Smooth muscle cell (in vitro differentiated cells): ENCODE data around the gene CNTNAP2. TPM values are rescaled to one million over a fixed set of nuclear protein-coding genes. Genes with fewer than 3 reads are reported as not detected.
"Not testable (repeated sequence)": the region's sequence is repeated elsewhere in the genome, so short reads cannot be mapped to it uniquely, and the experiment has no call there.

Experiments used
- DNase-seq: peaks from one replicate; lab custom pipeline; 2025; ENCODE audit not compliant: unreplicated experiment; lab: John Stamatoyannopoulos, UW
- H2AFZ ChIP-seq: fragments of 200-600 bp; sonication (generic); 2 replicates; pipeline ENCODE4 v1.6.0; 2016; ENCODE audit warnings: antibody characterized with exemption, low read depth, mild to moderate bottlenecking
- H3F3A ChIP-seq: fragments of 200-600 bp; sonication (generic); 2 replicates; pipeline ENCODE4 v1.6.0; 2017; ENCODE audit warnings: antibody characterized with exemption, low read depth
- H3K27ac ChIP-seq: fragments of 200-600 bp; sonication (generic); 2 replicates; pipeline ENCODE4 v1.5.1; 2016; ENCODE audit warnings: low read depth, mild to moderate bottlenecking
- H3K27me3 ChIP-seq: fragments of 200-600 bp; sonication (generic); 2 replicates; pipeline ENCODE4 v1.6.1; 2016; ENCODE audit warnings: low read depth, mild to moderate bottlenecking
- H3K36me3 ChIP-seq: fragments of 200-600 bp; sonication (generic); 2 replicates; pipeline ENCODE4 v1.5.1; 2016; ENCODE audit warnings: low read depth
- H3K4me1 ChIP-seq: fragments of 200-600 bp; sonication (generic); 2 replicates; pipeline ENCODE4 v1.5.1; 2016; ENCODE audit warnings: low read depth
- H3K4me2 ChIP-seq: fragments of 200-600 bp; sonication (generic); 2 replicates; pipeline ENCODE4 v1.6.0; 2016; ENCODE audit warnings: mild to moderate bottlenecking
- H3K4me3 ChIP-seq: fragments of 200-600 bp; sonication (generic); 2 replicates; pipeline ENCODE4 v1.5.1; 2016; ENCODE audit warnings: mild to moderate bottlenecking
- H3K79me2 ChIP-seq: fragments of 200-600 bp; sonication (generic); 2 replicates; pipeline ENCODE4 v1.6.0; 2016; ENCODE audit warnings: low read depth, mild to moderate bottlenecking
- H3K9ac ChIP-seq: fragments of 200-600 bp; sonication (generic); 2 replicates; pipeline ENCODE4 v1.6.0; 2016; ENCODE audit warnings: low read depth
- H3K9me3 ChIP-seq: fragments of 200-600 bp; sonication (generic); replicated peaks from 2 replicates; pipeline ENCODE4 v1.5.1; 2016; ENCODE audit warnings: low read depth
- H4K20me1 ChIP-seq: fragments of 200-600 bp; sonication (generic); 2 replicates; pipeline ENCODE4 v1.6.0; 2016; ENCODE audit warnings: low read depth
- WGBS: methylation state at CpG from one replicate; pipeline ENCODE4 v1.1.7; 2016; ENCODE audit warnings: low lambda C conversion rate; 5-methylcytosine and 5-hydroxymethylcytosine counted together
- polyA plus RNA-seq: library from polyadenylated mRNA; unstranded; fragments of >200 nt; fragmentation: Nextera tagmentation; extraction: Ambion mirVana; gene quantifications from 2 replicates; pipeline ENCODE4 v1.2.1, GENCODE V29; 2016
- total RNA-seq: library from RNA; depleted of rRNA; stranded (reverse); fragments of >200 nt; gene quantifications from 2 replicates; pipeline ENCODE4 v1.2.3, GENCODE V29; 2014
- TF ChIP-seq, protein P1 (sequence below): fragments of 200-600 bp; sonication (generic); IDR thresholded peaks from 2 replicates; pipeline ENCODE4 v1.5.1; 2017; ENCODE audit warnings: borderline replicate concordance, mild to moderate bottlenecking, antibody characterized with exemption; ENCODE audit not compliant: insufficient read depth, poor library complexity, severe bottlenecking

CNTNAP2 gene
- total and polyA plus RNA-seq, 2 experiments from 2014 or later, result 1.7 to 9.0 TPM

DNA sequence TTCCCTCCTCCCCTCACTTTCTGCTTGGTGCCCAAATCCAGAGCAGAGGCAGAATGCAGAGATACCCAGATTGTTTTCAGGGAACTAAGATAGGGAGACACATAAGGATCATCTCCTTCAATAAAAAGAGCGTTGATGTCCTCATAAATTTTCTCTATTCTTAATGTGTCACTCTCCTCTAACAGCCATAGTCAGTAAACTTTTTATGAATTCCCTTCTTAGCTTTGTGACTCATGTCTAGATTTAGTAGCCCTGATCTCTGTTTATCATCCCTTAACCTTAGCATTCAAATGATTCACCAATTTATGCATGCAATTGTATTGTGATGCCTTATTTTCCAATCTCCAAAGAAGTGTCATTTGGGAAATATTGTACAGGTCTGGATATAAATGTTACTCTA lies 1478.4 kb downstream of the CNTNAP2 start:
- no peaks in the 10 kb centered on the region for H3K9me3 ChIP-seq

DNA sequence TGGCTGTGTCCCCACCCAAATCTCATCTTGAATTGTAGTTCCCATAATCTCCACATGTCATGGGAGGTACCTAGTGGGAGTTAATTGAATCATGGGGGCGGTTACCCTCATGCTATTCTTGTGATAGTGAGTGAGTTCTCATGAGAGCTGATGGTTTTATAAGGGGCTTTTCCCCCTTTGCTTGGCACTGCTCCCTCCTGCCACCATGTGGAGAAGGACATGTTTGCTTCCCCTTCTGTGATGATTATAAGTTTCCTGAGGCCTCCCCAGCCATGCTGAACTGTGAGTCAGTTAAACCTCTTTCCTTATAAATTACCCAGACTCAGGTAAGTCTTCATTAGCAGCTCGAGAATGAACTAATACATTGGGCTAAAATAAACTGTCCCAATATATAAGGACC lies 1482.1 kb downstream of the CNTNAP2 start:
- not testable (repeated sequence) for H4K20me1 ChIP-seq, DNase-seq, H3K27me3 ChIP-seq, H3K4me1 ChIP-seq, H3K4me2 ChIP-seq, H3K36me3 ChIP-seq, H3K79me2 ChIP-seq, H3K9ac ChIP-seq, H2AFZ ChIP-seq, H3K4me3 ChIP-seq, H3K9me3 ChIP-seq, H3F3A ChIP-seq, H3K27ac ChIP-seq
- WGBS, result 91% methylated on average over 2 of the region's 2 CpGs

More for the DNA sequence above, 1478.4 kb downstream of the CNTNAP2 start:
- DNase-seq, result no peak
- Histone ChIP-seq H3K36me3 (no peaks in the 10 kb centered on the region), H3F3A (peaks cover 11% of the 10 kb centered on the region), H4K20me1 (no peaks in the 10 kb centered on the region), H3K9ac (no peak overlapping the region), H3K27me3 (no peaks in the 10 kb centered on the region), H2AFZ (peak overlapping the region; percentile 15), H3K4me1 (no peaks in the 10 kb centered on the region), H3K79me2 (no peaks in the 10 kb centered on the region), H3K4me3 (no peak overlapping the region), H3K27ac (peak overlapping the region; percentile 38), H3K4me2 (peak overlapping the region; percentile 58)
- TF ChIP-seq, protein P1, sequence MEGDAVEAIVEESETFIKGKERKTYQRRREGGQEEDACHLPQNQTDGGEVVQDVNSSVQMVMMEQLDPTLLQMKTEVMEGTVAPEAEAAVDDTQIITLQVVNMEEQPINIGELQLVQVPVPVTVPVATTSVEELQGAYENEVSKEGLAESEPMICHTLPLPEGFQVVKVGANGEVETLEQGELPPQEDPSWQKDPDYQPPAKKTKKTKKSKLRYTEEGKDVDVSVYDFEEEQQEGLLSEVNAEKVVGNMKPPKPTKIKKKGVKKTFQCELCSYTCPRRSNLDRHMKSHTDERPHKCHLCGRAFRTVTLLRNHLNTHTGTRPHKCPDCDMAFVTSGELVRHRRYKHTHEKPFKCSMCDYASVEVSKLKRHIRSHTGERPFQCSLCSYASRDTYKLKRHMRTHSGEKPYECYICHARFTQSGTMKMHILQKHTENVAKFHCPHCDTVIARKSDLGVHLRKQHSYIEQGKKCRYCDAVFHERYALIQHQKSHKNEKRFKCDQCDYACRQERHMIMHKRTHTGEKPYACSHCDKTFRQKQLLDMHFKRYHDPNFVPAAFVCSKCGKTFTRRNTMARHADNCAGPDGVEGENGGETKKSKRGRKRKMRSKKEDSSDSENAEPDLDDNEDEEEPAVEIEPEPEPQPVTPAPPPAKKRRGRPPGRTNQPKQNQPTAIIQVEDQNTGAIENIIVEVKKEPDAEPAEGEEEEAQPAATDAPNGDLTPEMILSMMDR, result no peak
- WGBS, result 10% methylated on average over 1 of the region's 1 CpG

DNA sequence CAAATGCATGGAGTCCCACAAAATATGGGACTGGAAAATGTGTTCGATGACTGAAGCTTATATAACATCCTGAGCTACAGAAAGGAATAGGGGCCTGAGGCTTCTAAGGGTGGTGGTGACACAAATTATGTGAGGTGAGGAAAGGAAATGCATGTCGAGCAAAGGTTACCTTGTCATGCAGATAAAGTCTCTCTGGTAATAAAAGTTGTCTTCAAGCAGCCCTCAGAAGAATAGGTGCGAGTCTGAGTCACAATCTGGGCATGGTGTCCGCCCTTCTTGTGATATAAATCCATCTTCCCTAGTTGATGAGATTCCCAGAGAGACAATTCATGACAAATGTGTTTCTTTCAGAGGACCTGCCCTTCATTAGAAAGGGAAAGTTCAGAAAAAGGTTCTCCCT lies 1488.7 kb downstream of the CNTNAP2 start:
- no peak for DNase-seq
- 51% methylated on average over 4 of the region's 4 CpGs for WGBS
- Histone ChIP-seq H3F3A (no peaks in the 10 kb centered on the region), H2AFZ (no peak overlapping the region), H3K9me3 (no peaks in the 10 kb centered on the region), H3K4me3 (no peak overlapping the region), H3K27me3 (no peaks in the 10 kb centered on the region), H3K9ac (no peak overlapping the region), H3K36me3 (no peaks in the 10 kb centered on the region), H3K79me2 (no peaks in the 10 kb centered on the region), H3K27ac (no peak overlapping the region), H3K4me2 (no peak overlapping the region), H4K20me1 (no peaks in the 10 kb centered on the region), H3K4me1 (peaks cover 10% of the 10 kb centered on the region)
- TF ChIP-seq, protein P1, result no peak

DNA sequence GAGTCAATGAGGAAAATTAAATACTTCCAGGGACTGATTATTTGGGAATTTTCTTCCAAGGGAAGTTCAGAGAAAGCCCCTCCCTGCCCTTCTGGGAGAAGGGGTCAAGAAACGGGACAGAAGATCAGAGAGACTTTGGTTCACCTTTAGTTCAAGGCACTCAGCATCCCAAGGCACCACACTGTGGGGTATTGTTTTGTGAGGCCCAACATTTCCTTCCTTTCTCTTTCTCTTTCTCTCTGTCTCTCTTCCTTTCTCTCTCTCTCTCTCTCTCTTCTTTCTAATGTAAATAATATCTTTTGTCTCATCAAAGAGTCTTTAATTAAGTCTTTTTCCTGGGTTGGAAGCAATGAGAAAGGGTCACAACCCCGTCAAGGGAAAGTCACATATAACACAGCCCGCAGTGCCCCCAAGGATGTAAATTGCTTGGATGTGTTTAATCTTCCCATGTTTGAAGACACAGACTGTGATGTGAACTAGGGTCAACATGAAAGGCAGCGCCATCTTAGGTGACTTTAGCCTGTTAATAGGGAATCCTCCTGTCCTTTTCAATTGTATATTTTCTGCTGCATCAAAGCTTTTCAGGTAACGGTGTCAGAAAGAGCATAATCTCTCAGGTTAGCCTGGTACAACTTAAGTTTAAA lies 1490.7 kb downstream of the CNTNAP2 start:
- Histone ChIP-seq H3K4me1 (peaks cover 10% of the 10 kb centered on the region), H3K27ac (no peak overlapping the region), H2AFZ (no peak overlapping the region), H3F3A (no peaks in the 10 kb centered on the region), H4K20me1 (no peaks in the 10 kb centered on the region), H3K4me2 (no peak overlapping the region), H3K9me3 (no peaks in the 10 kb centered on the region), H3K9ac (no peak overlapping the region), H3K27me3 (no peaks in the 10 kb centered on the region), H3K36me3 (no peaks in the 10 kb centered on the region), H3K79me2 (no peaks in the 10 kb centered on the region), H3K4me3 (no peak overlapping the region)
- WGBS, result 53% methylated on average over 5 of the region's 5 CpGs
- DNase-seq, result no peak
- TF ChIP-seq, protein P1, result no peak
